Stimulated activated naive CD4-positive, alpha-beta T cell treated with Interleukin-2 at 50 U/mL for 16 hours (primary cell): Measurements from ENCODE around the gene THOC6.
"Not testable (repeated sequence)": the region's sequence is repeated elsewhere in the genome, so short reads cannot be mapped to it uniquely, and the experiment has no call there.

Experiments
- DNase-seq: peaks from one replicate; lab custom pipeline; 2025; lab: John Stamatoyannopoulos, UW

The THOC6 gene

DNA sequence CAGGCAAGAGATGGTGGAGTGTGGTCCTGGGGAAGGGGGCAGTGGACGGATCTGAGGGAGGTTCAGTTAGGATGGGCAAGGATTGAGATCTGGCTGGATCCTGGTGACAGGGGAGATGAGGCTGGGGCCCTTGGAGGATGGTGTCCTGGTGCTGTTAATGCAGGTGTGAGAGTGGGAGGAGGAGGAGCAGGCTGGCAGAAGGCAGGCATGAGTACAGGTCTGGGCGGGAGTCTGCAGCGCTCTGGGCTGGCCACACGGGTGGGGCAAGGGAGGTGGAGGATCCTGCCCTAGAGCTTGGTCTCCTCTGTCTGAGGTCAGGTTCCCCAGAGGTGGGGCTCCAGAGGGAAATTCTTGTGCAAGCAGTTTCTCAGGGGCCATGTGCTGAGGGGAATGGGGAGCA lies 48.3 kb downstream of the THOC6 start:
- not testable (repeated sequence) for DNase-seq

DNA sequence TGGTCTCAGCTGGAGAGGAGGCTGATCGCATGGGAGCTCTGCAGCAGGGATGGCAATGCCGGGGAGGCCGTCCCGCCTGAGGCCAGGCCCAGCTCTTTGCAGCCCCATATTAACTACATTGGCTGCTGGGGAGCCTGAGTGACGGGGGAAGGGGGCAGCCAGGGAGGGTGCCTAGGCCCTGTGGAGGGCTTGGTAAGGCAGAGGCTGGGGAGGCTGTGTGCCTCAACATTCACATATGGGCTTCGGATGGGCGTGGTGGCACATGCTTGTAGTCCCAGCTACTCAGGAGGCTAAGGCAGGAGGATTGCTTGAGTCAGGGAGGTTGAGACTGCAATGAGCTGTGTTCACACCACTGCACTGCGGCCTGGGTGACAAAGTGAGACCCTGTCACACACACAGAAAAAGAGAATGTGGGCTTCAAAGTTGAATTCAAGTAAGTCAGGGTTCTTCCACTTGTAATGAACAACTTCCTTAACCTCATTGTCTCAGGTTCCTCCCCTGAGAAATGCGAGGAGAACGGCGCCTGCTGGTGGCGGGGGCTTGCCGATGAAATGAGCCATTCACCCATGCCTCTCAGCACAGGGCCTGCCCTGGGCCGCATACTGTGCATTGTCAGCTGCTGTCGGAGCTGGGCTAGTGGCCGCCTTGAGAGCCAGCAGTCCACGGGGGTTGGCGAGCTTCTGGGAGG lies 48.9 kb downstream of the THOC6 start:
- DNase-seq = not testable (repeated sequence)

DNA sequence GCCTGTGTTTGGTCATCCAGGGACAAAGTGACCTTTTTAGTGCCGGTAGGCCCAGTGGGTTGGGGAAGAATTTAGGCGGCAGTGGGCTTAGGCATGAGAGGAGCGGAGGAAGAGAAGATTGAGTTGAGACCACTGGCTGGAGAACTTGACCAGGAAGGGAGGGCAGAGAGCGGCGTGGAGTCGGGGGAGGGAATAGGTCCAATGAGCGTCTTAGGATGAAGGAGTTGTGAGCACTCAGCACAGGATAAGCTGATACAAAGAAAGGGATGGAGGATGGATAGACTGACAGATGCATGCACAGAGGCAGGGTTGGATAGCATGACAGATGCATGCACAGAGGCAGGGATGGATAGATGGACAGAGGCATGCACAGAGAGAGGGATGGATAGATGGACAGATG lies 49.6 kb downstream of the THOC6 start:
- DNase-seq = no peak

GRCh38 chr16:3074860-3075522 lies 51.2 kb downstream of the THOC6 start:
- DNase-seq = peak; percentile 75

DNA sequence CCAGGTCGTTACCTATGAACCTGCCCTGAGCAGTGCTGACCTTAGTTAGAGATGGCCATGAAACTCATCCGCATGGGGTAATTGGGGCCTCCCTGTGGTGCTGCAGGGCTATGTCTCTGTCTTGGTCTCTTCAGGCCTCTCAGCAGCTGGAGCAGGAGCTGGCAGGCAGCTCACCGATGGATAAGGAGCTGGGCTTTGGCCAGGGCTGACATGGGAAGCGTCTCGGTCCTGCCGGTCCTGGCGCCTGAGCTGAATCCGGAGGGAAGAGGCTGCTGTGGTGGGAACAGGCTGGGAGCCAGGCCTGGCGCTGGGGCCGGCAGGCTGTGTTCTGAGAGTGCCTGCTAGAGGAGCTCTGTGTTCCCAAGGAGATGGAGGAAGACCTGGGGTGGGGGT lies 51.7 kb downstream of the THOC6 start:
- no peak for DNase-seq

- DNase-seq = not testable (repeated sequence)
Measured at GRCh38 chr16:3075946-3076345, 52.1 kb downstream of the THOC6 start.

DNA sequence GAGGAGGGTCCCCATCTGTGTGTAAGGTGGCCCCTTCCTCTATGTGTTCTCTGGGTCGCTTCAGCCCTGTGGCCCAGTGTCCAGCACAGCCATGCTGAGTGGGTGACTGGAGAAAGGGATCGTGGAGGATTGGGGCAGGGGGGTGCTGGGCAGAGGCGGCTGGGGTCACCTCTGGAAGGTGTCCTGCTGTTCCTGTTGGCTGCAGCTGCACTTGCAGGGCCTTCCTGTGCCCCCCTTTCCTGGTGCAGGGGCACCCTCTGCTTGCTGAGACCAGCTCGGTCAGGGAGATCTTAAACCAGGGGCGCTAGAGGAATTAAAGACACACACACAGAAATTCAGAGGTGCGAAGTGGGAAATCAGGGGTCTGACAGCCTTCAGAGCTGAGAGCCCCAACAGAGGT lies 52.7 kb downstream of the THOC6 start:
- DNase-seq = no peak
